H9 (cell line): Measurements from ENCODE around the gene TBC1D5. TPM values are rescaled to one million over a fixed set of nuclear protein-coding genes. Genes with fewer than 3 reads are reported as not detected.

ENCODE experiments used
- DNase-seq: peaks from one replicate; pipeline ENCODE4 v3.0.0-alpha.2; 2017
- H2AFZ ChIP-seq: one replicate; pipeline ENCODE4 v1.6.1; 2013; ENCODE audit warnings: mild to moderate bottlenecking, low read length, control low read depth, moderate library complexity
- H2AK5ac ChIP-seq: 2 replicates; pipeline ENCODE4 v1.6.1; 2013; ENCODE audit warnings: low read length, control low read depth, mixed read lengths; ENCODE audit not compliant: insufficient read length
- H2BK120ac ChIP-seq: one replicate; pipeline ENCODE4 v1.6.1; 2013; ENCODE audit warnings: low read depth, mild to moderate bottlenecking, low read length, control low read depth, inconsistent platforms; ENCODE audit not compliant: poor library complexity, severe bottlenecking
- H2BK12ac ChIP-seq: 2 replicates; pipeline ENCODE4 v1.6.1; 2013; ENCODE audit warnings: low read length, control low read depth, mixed read lengths, low read depth; ENCODE audit not compliant: insufficient read length
- H2BK15ac ChIP-seq: 2 replicates; pipeline ENCODE4 v1.6.1; 2013; ENCODE audit warnings: low read depth, low read length, control low read depth
- H2BK20ac ChIP-seq: one replicate; pipeline ENCODE4 v1.6.1; 2013; ENCODE audit warnings: low read depth, mild to moderate bottlenecking, low read length, control low read depth, inconsistent platforms; ENCODE audit not compliant: poor library complexity, severe bottlenecking
- H2BK5ac ChIP-seq: 2 replicates; pipeline ENCODE4 v1.6.1; 2013; ENCODE audit warnings: low read length, control low read depth, mixed read lengths; ENCODE audit not compliant: insufficient read length
- H3K14ac ChIP-seq: 2 replicates; pipeline ENCODE4 v1.6.1; 2013; ENCODE audit warnings: low read length, control low read depth; ENCODE audit not compliant: insufficient read depth
- H3K18ac ChIP-seq: 2 replicates; pipeline ENCODE4 v1.6.1; 2013; ENCODE audit warnings: low read depth, mild to moderate bottlenecking, mixed read lengths, low read length, control low read depth; ENCODE audit not compliant: insufficient read length
- H3K23ac ChIP-seq: 2 replicates; pipeline ENCODE4 v1.6.1; 2013; ENCODE audit warnings: low read length, control low read depth, mixed read lengths, low read depth; ENCODE audit not compliant: insufficient read length
- H3K23me2 ChIP-seq: 2 replicates; pipeline ENCODE4 v1.6.1; 2013; ENCODE audit warnings: low read depth, mild to moderate bottlenecking, mixed read lengths, low read length, control low read depth; ENCODE audit not compliant: insufficient read length, poor library complexity, severe bottlenecking
- H3K27ac ChIP-seq: 2 replicates; pipeline ENCODE4 v1.5.1; 2013; ENCODE audit warnings: low read length, control low read depth, mixed read lengths, low read depth; ENCODE audit not compliant: insufficient read length
- H3K27me3 ChIP-seq: 2 replicates; pipeline ENCODE4 v1.6.1; 2013; ENCODE audit warnings: low read length, control low read depth, inconsistent platforms; ENCODE audit not compliant: insufficient read depth
- H3K4ac ChIP-seq: 2 replicates; pipeline ENCODE4 v1.6.1; 2013; ENCODE audit warnings: low read depth, mild to moderate bottlenecking, control low read depth, inconsistent platforms, low read length, moderate library complexity
- H3K4me1 ChIP-seq: 2 replicates; pipeline ENCODE4 v1.6.1; 2013; ENCODE audit warnings: low read length, control low read depth, inconsistent platforms; ENCODE audit not compliant: insufficient read depth
- H3K4me2 ChIP-seq: 2 replicates; pipeline ENCODE4 v1.6.1; 2013; ENCODE audit warnings: low read length, control low read depth, mixed read lengths; ENCODE audit not compliant: insufficient read length, insufficient read depth
- H3K56ac ChIP-seq: 2 replicates; pipeline ENCODE4 v1.6.1; 2013; ENCODE audit warnings: low read depth, mild to moderate bottlenecking, mixed read lengths, low read length, control low read depth; ENCODE audit not compliant: insufficient read length
- H3K79me1 ChIP-seq: 2 replicates; pipeline ENCODE4 v1.6.1; 2013; ENCODE audit warnings: low read depth, mild to moderate bottlenecking, moderate library complexity, low read length, control low read depth, inconsistent platforms; ENCODE audit not compliant: insufficient read depth, poor library complexity, severe bottlenecking
- H3K79me2 ChIP-seq: 2 replicates; pipeline ENCODE4 v1.6.1; 2013; ENCODE audit warnings: low read length, control low read depth, inconsistent platforms; ENCODE audit not compliant: insufficient read depth
- H3K9ac ChIP-seq: 2 replicates; pipeline ENCODE4 v1.6.1; 2013; ENCODE audit warnings: low read length, control low read depth, mixed read lengths; ENCODE audit not compliant: insufficient read length; ENCODE audit errors: extremely low read depth
- H3K9me3 ChIP-seq: one replicate; pipeline ENCODE4 v1.6.1; 2013; ENCODE audit warnings: low read depth, low read length, inconsistent platforms; ENCODE audit not compliant: control insufficient read depth
- H3T11ph ChIP-seq: one replicate; pipeline ENCODE4 v1.6.1; 2013; ENCODE audit warnings: mild to moderate bottlenecking, low read length, control low read depth, inconsistent platforms
- H4K20me1 ChIP-seq: one replicate; pipeline ENCODE4 v1.6.1; 2013; ENCODE audit not compliant: control insufficient read depth, insufficient read length, insufficient read depth
- H4K5ac ChIP-seq: 2 replicates; pipeline ENCODE4 v1.6.1; 2013; ENCODE audit warnings: low read depth, mild to moderate bottlenecking, mixed read lengths, low read length, control low read depth; ENCODE audit not compliant: insufficient read length
- H4K8ac ChIP-seq: replicated peaks from 2 replicates; pipeline ENCODE4 v1.6.1; 2013; ENCODE audit warnings: low read length, control low read depth, mixed read lengths, low read depth; ENCODE audit not compliant: insufficient read length
- H4K91ac ChIP-seq: 2 replicates; pipeline ENCODE4 v1.6.1; 2013; ENCODE audit warnings: low read depth, mild to moderate bottlenecking, moderate library complexity, mixed read lengths, low read length, control low read depth; ENCODE audit not compliant: insufficient read length
- H3K27ac Mint-ChIP-seq, 3 experiments: 2 replicates in 2 of 3; 3 replicates in 1 of 3; pipeline ENCODE4 v1.8.0; 2020 to 2021; ENCODE audit warnings: mixed read lengths in 3 of 3, mild to moderate bottlenecking in 1 of 3, moderate library complexity in 1 of 3
- H3K27me3 Mint-ChIP-seq: 2 replicates; pipeline ENCODE4 v1.8.0; 2021; ENCODE audit warnings: low read depth, mild to moderate bottlenecking, moderate library complexity, mixed read lengths
- H3K36me3 Mint-ChIP-seq, 3 experiments: 2 replicates in 2 of 3; 3 replicates in 1 of 3; pipeline ENCODE4 v1.8.0; 2020 to 2021; ENCODE audit warnings: low read depth in 3 of 3, mixed read lengths in 3 of 3; ENCODE audit not compliant: insufficient read depth in 1 of 3
- H3K4me1 Mint-ChIP-seq, 2 experiments: 2 replicates each; pipeline ENCODE4 v1.8.0; 2020; ENCODE audit warnings: mixed read lengths in 2 of 2
- H3K4me3 Mint-ChIP-seq, 2 experiments: 2 replicates in 1 of 2; 3 replicates in 1 of 2; pipeline ENCODE4 v1.8.0; 2020 to 2021; ENCODE audit warnings: mild to moderate bottlenecking in 2 of 2, mixed read lengths in 2 of 2, moderate library complexity in 1 of 2
- H3K9me3 Mint-ChIP-seq, 2 experiments: 2 replicates in 1 of 2; 3 replicates in 1 of 2; pipeline ENCODE4 v1.8.0; 2020; ENCODE audit warnings: mild to moderate bottlenecking in 2 of 2, mixed read lengths in 2 of 2, moderate library complexity in 1 of 2
- CTCF ChIP-seq: fragments of 200-600 bp; sonication (generic); conservative IDR thresholded peaks from 3 replicates; pipeline ENCODE4 v1.8.0; 2021; ENCODE audit warnings: antibody characterized with exemption, mild to moderate bottlenecking
- WGBS: extraction: QIAGEN DNeasy Blood & Tissue Kit; methylation state at CpG from one replicate; pipeline ENCODE4 v1.1.7; 2013; ENCODE audit warnings: missing lambda C conversion rate, low lambda C conversion rate, mixed read lengths; ENCODE audit not compliant: insufficient read length; ENCODE audit errors: extremely low coverage; 5-methylcytosine and 5-hydroxymethylcytosine counted together
- total RNA-seq: library from RNA; stranded (reverse); gene quantifications from 2 replicates; pipeline ENCODE4 v1.2.1, GENCODE V29; 2021

The TBC1D5 gene
- total RNA-seq, 1 experiment from 2014 or later, result 25.0 TPM

DNA sequence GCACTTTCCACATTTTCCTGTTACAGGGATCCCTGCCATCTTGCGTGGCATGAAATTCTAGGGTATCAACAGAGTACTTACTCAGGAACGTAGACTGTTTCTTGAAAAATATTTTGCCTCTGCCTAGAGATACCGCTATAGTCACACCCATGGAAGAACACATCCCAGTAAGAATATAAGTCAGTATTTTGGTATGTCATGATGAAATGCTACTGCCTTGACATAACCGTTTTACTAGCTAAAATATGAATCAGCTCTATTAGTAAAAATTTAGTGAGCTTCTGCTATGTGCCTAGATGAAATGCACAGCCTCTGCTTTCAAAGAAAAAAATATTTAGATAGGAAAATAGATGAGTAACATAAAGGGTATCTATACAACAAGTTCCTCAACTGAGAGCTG, 276.4 kb downstream of the TBC1D5 start:
- Histone ChIP-seq H3K18ac (no peak overlapping the region), H3K79me1 (no peaks in the 10 kb centered on the region), H2BK12ac (no peak overlapping the region), H3K9ac (no peak overlapping the region), H3K27me3 (no peaks in the 10 kb centered on the region), H3K27ac (no peak overlapping the region), H2BK15ac (no peak overlapping the region), H3K4me2 (no peak overlapping the region), H2BK20ac (no peak overlapping the region), H4K20me1 (no peaks in the 10 kb centered on the region), H4K5ac (no peak overlapping the region), H2AK5ac (no peak overlapping the region), H3K4me1 (no peaks in the 10 kb centered on the region), H3K9me3 (no peaks in the 10 kb centered on the region), H3K56ac (no peak overlapping the region), H4K8ac (no peak overlapping the region), H4K91ac (no peak overlapping the region), H2AFZ (no peak overlapping the region), H3K4ac (no peak overlapping the region), H3K23me2 (no peaks in the 10 kb centered on the region), H2BK5ac (no peak overlapping the region), H2BK120ac (no peak overlapping the region), H3T11ph (no peak overlapping the region), H3K14ac (no peak overlapping the region), H3K23ac (no peak overlapping the region), H3K79me2 (no peaks in the 10 kb centered on the region)
- Mint-ChIP-seq H3K36me3 (no peaks in the 10 kb centered on the region), H3K4me3 (no peak overlapping the region), H3K27me3 (no peaks in the 10 kb centered on the region), H3K27ac (no peak overlapping the region), H3K4me1 (no peaks in the 10 kb centered on the region), H3K9me3 (no peaks in the 10 kb centered on the region)
- DNase-seq, result no peak
- no CpG with 5 or more reads among the region's 4 CpGs for WGBS
- no peak for TF ChIP-seq CTCF
